Panc1 (cell line): ENCODE data around the gene SLC6A12.

Experiments
- CTCF ChIP-seq: fragments of 450-650 bp; IDR thresholded peaks from 2 replicates; pipeline ENCODE4 v1.5.1; 2017; ENCODE audit warnings: mild to moderate bottlenecking
- POLR2AphosphoS5 ChIP-seq: IDR thresholded peaks from 2 replicates; pipeline ENCODE4 v1.6.1; 2012; ENCODE audit warnings: mild to moderate bottlenecking, low read depth, low read length, moderate library complexity
- REST ChIP-seq, 2 experiments: IDR thresholded peaks; 2 replicates each; pipeline ENCODE4 v1.6.1; 2011 to 2012; ENCODE audit warnings: low read depth in 2 of 2, control low read depth in 1 of 2, low read length in 1 of 2, mild to moderate bottlenecking in 1 of 2, moderate library complexity in 1 of 2; ENCODE audit not compliant: insufficient read depth in 1 of 2

- TF ChIP-seq CTCF (no peak), POLR2AphosphoS5 (no peak), REST (IDR thresholded peaks at IDR 0.05; ENCODE audit: insufficient read depth in 1 of 2, low read depth in 2 of 2, low read length in 1 of 2) (no peak)
Observed at GRCh38 chr12:206746-207440, 7.1 kb downstream of the SLC6A12 start.
